CD4-positive, alpha-beta T cell treated with Interleukin-2 at 100 ng/mL for 4 hours (primary cell): ENCODE data around the gene GALNT13.

ENCODE experiments used
- DNase-seq: peaks from one replicate; pipeline ENCODE4 v3.0.0-alpha.2; 2020; ENCODE audit warnings: low spot score

Gene GALNT13

GRCh38 chr2:154228566-154229280 is 357.0 kb downstream of the GALNT13 start:
- no peak for DNase-seq

DNA sequence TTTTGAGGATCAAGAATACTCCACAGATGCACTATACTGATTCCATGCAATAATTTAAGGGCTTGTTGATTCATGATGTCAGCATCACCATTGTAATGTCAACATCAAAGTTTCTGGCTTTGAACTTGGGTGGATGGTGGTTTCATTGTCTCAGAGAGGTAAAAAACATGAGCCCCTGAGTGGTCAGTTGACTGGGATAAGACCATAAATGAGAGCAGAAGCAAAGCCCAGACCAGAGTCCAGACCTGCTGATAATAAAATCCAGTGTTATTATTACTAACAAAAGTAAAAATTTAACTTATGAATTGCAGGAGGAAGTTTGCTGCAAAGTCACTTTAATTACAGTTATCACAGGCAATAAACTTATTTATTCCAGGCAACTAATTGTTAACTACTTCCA is 358.2 kb downstream of the GALNT13 start:
- DNase-seq, result no peak

- no peak for DNase-seq
Measured at GRCh38 chr2:154231021-154231420, 359.3 kb downstream of the GALNT13 start.

DNA sequence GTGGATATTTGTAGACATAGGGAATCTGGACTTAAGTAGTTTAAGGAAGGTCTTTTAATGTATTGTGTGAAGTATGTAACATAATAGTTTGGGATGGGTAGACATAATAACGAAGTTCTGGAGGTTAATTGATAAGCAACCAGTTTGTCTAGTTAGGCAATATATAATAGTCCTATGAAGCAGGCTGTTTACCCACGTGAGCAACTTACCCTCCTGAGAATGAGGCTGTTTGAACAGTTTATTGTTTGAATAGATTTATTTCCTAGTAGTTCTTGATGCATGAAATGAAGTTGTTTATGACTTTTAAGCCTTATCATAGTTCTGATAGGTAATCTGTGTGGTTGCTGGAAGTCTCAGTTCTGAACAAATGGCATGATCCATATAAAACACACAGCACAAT is 361.5 kb downstream of the GALNT13 start:
- DNase-seq, result no peak

GRCh38 chr2:154238252-154238651 is 366.5 kb downstream of the GALNT13 start:
- no peak for DNase-seq

GRCh38 chr2:154240316-154240715 is 368.6 kb downstream of the GALNT13 start:
- no peak for DNase-seq

DNA sequence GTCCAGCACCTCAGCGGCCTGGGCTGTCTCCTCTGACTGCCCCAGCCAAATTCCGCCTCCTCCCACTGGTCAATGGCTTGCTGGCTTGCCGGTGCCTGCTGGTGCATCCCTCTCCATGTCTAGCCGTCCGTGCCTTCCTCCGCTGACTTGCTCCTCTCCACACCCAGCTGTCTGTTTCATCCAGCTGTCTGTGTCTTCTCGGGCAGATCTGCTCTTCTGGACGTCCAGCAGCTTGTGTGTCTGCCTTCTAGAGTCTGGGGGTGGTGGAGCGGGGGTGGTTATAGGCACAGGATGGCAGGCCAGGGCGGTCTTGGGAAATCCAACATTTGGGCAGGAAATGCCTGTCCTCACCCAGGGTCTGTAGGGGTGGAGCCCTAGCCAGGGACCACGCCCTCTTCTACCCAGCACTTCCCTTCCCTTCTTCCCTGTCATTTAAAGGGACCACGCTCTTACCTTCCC is 369.2 kb downstream of the GALNT13 start:
- DNase-seq, result no peak

GRCh38 chr2:154242687-154243086 is 371.0 kb downstream of the GALNT13 start:
- no peak for DNase-seq

DNA sequence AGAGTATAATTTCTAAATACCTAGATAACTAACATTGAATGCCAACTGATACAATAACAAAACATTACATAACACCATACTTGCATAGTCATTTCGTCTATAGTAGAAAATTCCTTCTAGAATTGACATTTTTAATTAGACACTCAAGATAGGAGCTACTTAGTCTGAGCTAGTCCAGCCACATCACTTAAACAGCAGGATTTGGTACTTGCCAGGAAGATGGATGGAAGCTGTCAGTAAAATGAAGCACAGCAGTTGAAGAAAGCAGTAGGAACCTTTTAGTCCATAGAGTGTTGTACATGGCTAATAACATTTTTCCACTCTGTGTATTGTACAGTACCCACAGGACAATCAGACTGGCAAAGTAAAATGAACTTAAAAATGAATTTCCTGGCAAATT is 372.0 kb downstream of the GALNT13 start:
- no peak for DNase-seq

DNA sequence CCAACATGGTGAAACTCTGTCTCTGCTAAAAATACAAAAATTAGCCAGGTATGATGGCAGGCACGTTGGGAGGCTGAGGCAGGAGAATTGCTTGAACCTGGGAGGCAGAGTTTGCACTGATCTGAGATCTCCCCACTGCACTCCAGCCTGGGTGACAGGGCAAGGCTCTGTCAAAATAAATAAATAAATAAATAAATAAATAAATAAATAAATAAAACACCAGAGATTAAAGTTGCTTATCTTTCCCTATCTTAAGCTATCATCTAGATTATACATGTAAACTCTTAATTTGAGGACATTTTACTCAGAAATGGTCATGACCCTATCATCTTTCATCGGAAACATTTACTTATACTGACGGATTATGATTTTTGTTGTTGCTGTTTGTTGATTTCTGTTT is 373.2 kb downstream of the GALNT13 start:
- DNase-seq, result no peak

DNA sequence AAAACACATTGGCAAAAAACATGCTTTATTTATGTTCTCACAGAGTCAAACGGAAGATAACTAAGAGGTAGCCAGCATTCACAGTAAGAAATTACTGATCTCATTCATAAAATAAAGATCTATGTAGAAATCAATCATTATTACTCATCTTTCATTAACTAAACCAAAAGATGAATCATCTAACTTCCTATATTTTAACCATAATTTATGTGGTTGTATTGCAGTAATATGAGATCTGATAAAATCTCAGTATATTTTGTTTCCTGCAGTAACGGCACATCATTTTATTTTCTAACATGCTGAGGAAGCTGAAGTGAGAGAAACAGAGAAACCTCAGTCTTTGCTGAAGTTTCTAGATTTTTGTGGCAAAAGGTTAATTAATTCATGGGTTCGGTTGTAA is 375.8 kb downstream of the GALNT13 start:
- no peak for DNase-seq

DNA sequence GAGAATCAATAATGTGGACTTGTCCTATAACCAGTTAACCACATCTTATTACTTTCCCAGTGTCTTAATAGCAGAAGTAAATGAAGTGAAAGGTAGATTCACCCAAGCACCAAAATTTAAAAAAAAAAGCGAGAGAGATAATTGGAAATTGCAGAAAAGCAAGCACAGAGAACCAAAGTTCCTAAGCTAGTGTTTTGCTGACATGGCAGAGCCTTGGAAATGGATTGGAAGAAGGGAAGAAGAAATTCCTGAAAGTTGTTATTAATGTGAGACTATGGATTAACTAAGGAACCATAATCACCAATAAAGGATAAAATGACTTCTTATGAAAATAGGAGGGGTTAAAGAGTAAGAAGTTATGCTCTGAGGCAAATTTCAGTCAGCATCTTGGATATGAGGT is 384.4 kb downstream of the GALNT13 start:
- no peak for DNase-seq

DNA sequence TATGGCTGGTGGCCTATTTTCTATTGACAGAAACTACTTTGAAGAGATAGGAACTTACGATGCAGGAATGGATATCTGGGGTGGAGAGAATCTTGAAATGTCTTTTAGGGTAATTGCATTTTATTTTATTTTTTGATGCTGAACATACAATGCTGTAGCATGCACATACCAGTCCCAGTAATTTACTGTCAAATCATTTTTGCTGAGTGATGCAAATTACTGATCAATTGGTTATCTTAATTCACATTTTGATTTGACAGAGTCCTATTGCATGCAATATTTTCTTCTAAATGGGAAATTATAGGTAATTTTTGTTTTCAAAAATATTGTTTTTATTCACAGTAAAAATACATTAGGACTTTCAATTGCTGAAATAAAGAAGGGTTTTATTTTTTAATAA is 387.3 kb downstream of the GALNT13 start:
- DNase-seq, result no peak

DNA sequence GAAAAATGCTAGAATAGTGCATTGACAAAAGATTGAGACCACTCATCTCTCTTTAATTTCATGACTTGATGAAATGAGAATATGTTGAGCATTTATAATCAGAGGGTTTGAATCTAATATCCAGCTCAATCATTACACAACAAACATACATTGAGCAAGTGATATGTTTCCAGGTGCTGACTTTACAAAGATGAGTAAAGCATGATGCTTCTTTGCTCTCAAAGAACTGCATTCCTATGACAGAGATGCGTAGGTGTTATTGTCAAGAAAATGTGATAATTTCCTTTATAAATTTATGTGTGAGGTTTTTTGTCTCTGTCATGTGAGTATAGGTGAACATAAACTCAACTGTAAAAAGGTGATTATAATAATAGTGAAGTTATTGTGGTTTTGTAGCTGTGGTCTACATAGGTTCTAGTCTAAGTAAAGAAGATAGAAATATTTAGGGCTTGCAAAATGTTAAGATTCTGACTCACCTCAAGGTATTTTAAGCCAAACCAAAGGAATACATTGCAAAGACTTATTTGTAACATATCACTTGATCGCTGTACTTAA is 389.8 kb downstream of the GALNT13 start:
- no peak for DNase-seq

- DNase-seq, result no peak
Measured at GRCh38 chr2:154263206-154263605, 391.5 kb downstream of the GALNT13 start.

DNA sequence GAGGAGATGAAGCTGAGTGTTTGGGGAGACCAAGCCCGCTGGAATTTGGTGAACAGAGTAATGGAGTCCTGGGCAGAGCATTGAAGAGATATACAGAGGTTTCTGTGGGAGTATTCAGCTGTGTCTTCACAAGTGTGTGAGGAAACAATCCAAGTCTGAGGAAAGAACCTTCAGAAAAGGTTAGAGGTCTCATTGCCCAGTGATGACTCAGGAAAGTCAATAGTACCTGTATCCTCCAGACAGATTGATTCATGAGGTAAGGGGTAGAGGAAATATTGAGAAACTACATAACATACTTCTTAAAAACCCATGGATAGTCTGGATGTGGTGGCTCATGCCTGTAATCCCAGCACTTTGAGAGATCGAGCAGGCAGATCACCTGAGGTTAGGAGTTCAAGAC is 392.3 kb downstream of the GALNT13 start:
- DNase-seq, result no peak

- no peak for DNase-seq
Measured at GRCh38 chr2:154267983-154268382, 396.3 kb downstream of the GALNT13 start.

- DNase-seq, result no peak
Measured at GRCh38 chr2:154280543-154280942, 408.8 kb downstream of the GALNT13 start.

GRCh38 chr2:154289870-154290269 is 418.1 kb downstream of the GALNT13 start:
- DNase-seq, result no peak

GRCh38 chr2:154291511-154291910 is 419.8 kb downstream of the GALNT13 start:
- DNase-seq, result no peak

DNA sequence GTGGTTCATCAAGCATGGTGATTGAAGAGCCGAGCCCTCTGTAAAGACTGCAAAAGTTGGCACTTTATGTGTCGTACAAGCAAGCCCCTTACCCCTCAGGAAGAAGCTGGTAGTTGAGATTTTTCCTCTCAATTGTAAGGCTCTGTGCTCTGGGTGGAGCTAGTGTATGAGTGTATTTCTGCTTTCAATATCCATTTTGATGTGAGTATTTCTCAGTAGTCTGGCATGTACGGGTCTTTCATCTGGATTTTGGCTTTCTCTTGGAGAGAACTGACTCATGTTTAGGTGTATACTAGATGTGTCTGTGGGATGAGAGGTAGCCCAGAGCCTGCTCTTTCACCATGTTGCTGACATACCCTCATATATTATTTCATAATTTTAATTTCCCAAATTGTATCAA is 420.2 kb downstream of the GALNT13 start:
- no peak for DNase-seq

GRCh38 chr2:154293864-154294263 is 422.1 kb downstream of the GALNT13 start:
- no peak for DNase-seq

DNA sequence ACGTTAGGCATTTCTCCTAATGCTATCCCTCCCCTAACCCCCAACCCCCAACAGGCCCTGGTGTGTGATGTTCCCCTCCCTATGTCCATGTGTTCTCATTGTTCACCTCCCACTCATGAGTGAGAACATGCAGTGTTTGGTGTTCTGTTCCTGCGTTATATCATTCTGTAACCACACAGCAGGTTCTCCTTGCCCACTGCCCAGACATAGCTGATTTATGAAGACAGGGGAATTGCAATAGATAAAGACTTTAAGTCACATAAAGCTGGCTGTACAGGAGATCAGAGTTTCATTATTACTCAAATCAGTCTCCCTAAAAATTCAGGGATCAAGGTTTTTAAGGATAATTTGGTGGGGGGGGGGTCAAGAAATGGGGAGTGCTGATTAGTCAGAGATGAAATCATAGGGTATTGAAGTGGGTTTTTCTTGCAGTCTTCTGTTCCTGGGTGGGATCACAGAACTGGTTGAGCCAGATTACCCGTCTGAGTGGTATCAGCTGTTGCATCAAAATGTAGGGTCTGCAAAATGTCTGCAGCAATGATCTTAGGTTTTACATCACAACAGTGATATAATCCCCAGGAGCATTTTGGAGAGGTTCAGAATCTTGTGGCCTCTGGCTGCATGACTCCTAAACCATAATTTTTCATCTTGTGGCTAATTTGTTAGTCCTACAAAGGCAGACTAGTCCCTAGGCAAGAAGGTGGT is 434.7 kb downstream of the GALNT13 start:
- DNase-seq, result no peak
